GM12878 (cell line): Measurements from ENCODE around the gene C12orf43. TPM values are rescaled to one million over a fixed set of nuclear protein-coding genes. Genes with fewer than 3 reads are reported as not detected.
A peak's percentile ranks its signal among the peaks of the same experiment; 100 is the strongest.

ENCODE experiments used
- ATAC-seq: fragments of 200-7000 bp; cut with Tn5 transposase; 3 replicates; pipeline ENCODE4 v1.9.1; 2020; ENCODE audit warnings: mild to moderate bottlenecking, moderate library complexity
- BruUV-seq: library from RNA; stranded (reverse); fragments of 400-500 nt; replicated peaks from 2 replicates; lab custom pipeline; 2021; lab: Mats Ljungman, UMichigan
- CTCF ChIA-PET: fragments of 300-600 bp; sonication (Branson Sonifier 250); formaldehyde crosslinking; extraction: SDS; loops from one replicate; lab custom pipeline; 2021; ENCODE audit warnings: inconsistent platforms; lab: Yijun Ruan, JAX
- POLR2A ChIA-PET: fragments of 350-600 bp; formaldehyde crosslinking; extraction: SDS; loops from one replicate; lab custom pipeline; 2021; ENCODE audit warnings: inconsistent platforms; lab: Charles Lee
- RAD21 ChIA-PET: fragments of 300-600 bp; sonication (Branson Sonifier 250); formaldehyde crosslinking; loops from one replicate; lab custom pipeline; 2023; ENCODE audit warnings: antibody characterized with exemption; ENCODE audit not compliant: unreplicated experiment; lab: Charles Lee
- SMC1A ChIA-PET: fragments of 300-600 bp; sonication (Branson Sonifier 250); formaldehyde crosslinking; loops from one replicate; lab custom pipeline; 2023; ENCODE audit not compliant: unreplicated experiment, uncharacterized antibody; lab: Charles Lee
- DNase-seq: peaks from one replicate; pipeline ENCODE4 v3.0.0-alpha.2; 2011; ENCODE audit warnings: low read depth, low spot score
- FAIRE-seq: peaks from 3 replicates; lab custom pipeline; 2011; peaks lifted over from hg19 to GRCh38; lab: Jason Lieb, UNC
- H2AFZ ChIP-seq: 2 replicates; pipeline ENCODE4 v1.6.0; 2011; ENCODE audit warnings: low read depth, low read length, control low read depth; ENCODE audit not compliant: control insufficient read depth
- H3K27ac ChIP-seq: 2 replicates; pipeline ENCODE4 v1.5.1; 2011; ENCODE audit warnings: control low read depth; ENCODE audit not compliant: control insufficient read depth, insufficient read depth
- H3K27me3 ChIP-seq, 2 experiments: replicated peaks in 1 of 2; 2 replicates each; pipeline versions ENCODE4 v1.6.0 to v1.6.1; 2011; ENCODE audit warnings: low read length in 1 of 2; ENCODE audit not compliant: control insufficient read depth in 2 of 2, insufficient read depth in 2 of 2
- H3K36me3 ChIP-seq, 2 experiments: 2 replicates each; pipeline ENCODE4 v1.5.1; 2011; ENCODE audit warnings: low read length in 1 of 2; ENCODE audit not compliant: control insufficient read depth in 2 of 2, insufficient read depth in 2 of 2
- H3K4me1 ChIP-seq: 2 replicates; pipeline ENCODE4 v1.6.1; 2011; ENCODE audit warnings: mild to moderate bottlenecking, low read length, moderate library complexity, mixed read lengths; ENCODE audit not compliant: control insufficient read depth, insufficient read depth
- H3K4me2 ChIP-seq: 2 replicates; pipeline ENCODE4 v1.6.0; 2011; ENCODE audit warnings: control low read depth; ENCODE audit not compliant: control insufficient read depth, insufficient read depth
- H3K4me3 ChIP-seq: fragments of 200-600 bp; sonication (generic); 2 replicates; pipeline ENCODE4 v1.5.1; 2016
- H3K79me2 ChIP-seq: 2 replicates; pipeline ENCODE4 v1.6.0; 2011; ENCODE audit warnings: low read length; ENCODE audit not compliant: control insufficient read depth, insufficient read depth
- H3K9ac ChIP-seq: 2 replicates; pipeline ENCODE4 v1.8.0; 2011; ENCODE audit warnings: low read length, control low read depth, mixed read lengths; ENCODE audit not compliant: control insufficient read depth, insufficient read depth
- H3K9me3 ChIP-seq: replicated peaks from 3 replicates; pipeline ENCODE4 v1.5.1; 2011; ENCODE audit warnings: mild to moderate bottlenecking, low read length; ENCODE audit not compliant: control insufficient read depth, insufficient read depth
- H4K20me1 ChIP-seq: 2 replicates; pipeline ENCODE4 v1.6.0; 2011; ENCODE audit not compliant: control insufficient read depth, insufficient read depth
- BACH1 ChIP-seq: fragments of 450-650 bp; IDR thresholded peaks from 2 replicates; pipeline ENCODE4 v1.6.1; 2017; ENCODE audit warnings: mild to moderate bottlenecking, borderline replicate concordance
- GATAD2B ChIP-seq: fragments of 450-650 bp; conservative IDR thresholded peaks from 2 replicates; pipeline ENCODE4 v1.6.1; 2017; ENCODE audit warnings: low read depth, mild to moderate bottlenecking, moderate library complexity
- RAD21 ChIP-seq: IDR thresholded peaks from 2 replicates; pipeline ENCODE4 v1.6.1; 2011; ENCODE audit warnings: mild to moderate bottlenecking, low read depth, low read length, moderate library complexity; ENCODE audit not compliant: insufficient read depth
- TBL1XR1 ChIP-seq: IDR thresholded peaks from 2 replicates; pipeline ENCODE4 v1.6.1; 2012; ENCODE audit warnings: low read depth, low read length, improper control_type of control experiment
- ZBED1 ChIP-seq: IDR thresholded peaks from 2 replicates; pipeline ENCODE4 v1.6.1; 2016; ENCODE audit warnings: borderline replicate concordance
- WGBS: methylation state at CpG from one replicate; pipeline ENCODE4 v1.1.6; 2016; ENCODE audit warnings: low lambda C conversion rate; ENCODE audit not compliant: insufficient replicate concordance, insufficient coverage; ENCODE audit errors: missing lambda C conversion rate; 5-methylcytosine and 5-hydroxymethylcytosine counted together
- in situ Hi-C: fragments of 300-500 bp; cut with MboI; formaldehyde crosslinking; loops from 9 replicates; pipeline ENCODE4 v1.14.3; 2018; ENCODE audit warnings: mixed read lengths
- intact Hi-C: fragments of 100-400 bp; cut with micrococcal nuclease; formaldehyde crosslinking; loops from one replicate; pipeline ENCODE4 v1.14.2; 2022; ENCODE audit not compliant: unreplicated experiment
- polyA plus RNA-seq, 11 experiments: library from polyadenylated mRNA; depleted of rRNA in 4 of 11; unstranded in 6 of 11; stranded (reverse) in 5 of 11; fragments of >200 nt; fragmentation: Nextera tagmentation in 4 of 11; fragmentation: Illumina TruSeq in 1 of 11; extraction: Ambion mirVana in 4 of 11; extraction: Trizol in 1 of 11; gene quantifications; 1 replicate in 1 of 11; 2 replicates in 10 of 11; pipeline versions ENCODE4 v1.2.1 to v1.2.3, GENCODE V29; 2011 to 2016; ENCODE audit warnings: inconsistent platforms in 2 of 11, missing spikeins in 2 of 11, low read depth in 1 of 11
- total RNA-seq, 4 experiments: library from RNA; depleted of rRNA in 3 of 4; stranded (reverse); fragments of >200 nt in 3 of 4; fragmentation: Illumina TruSeq in 1 of 4; extraction: Trizol in 1 of 4; gene quantifications; 2 replicates each; pipeline versions ENCODE4 v1.2.1 to v1.2.3, GENCODE V29; 2013 to 2021
- TF ChIP-seq, protein P1 (sequence below): IDR thresholded peaks from 2 replicates; pipeline ENCODE4 v1.6.1; 2012; ENCODE audit warnings: improper control_type of control experiment, low read depth, low read length; ENCODE audit not compliant: insufficient replicate concordance
- TF ChIP-seq, protein P2 (sequence below): fragments of 450-650 bp; conservative IDR thresholded peaks from 2 replicates; pipeline ENCODE4 v1.6.1; 2017; ENCODE audit warnings: mild to moderate bottlenecking, moderate library complexity
- TF ChIP-seq, protein P3 (sequence below): IDR thresholded peaks from 2 replicates; pipeline ENCODE4 v1.6.1; 2011; ENCODE audit warnings: borderline replicate concordance, low read depth, mild to moderate bottlenecking, moderate library complexity, mixed read lengths, low read length; ENCODE audit not compliant: insufficient read depth; ENCODE audit errors: extremely low read length

The C12orf43 gene
- total and polyA plus RNA-seq, 10 of the 15 experiments (the other 5 are each of a cell fraction or from before 2014, with no cell fraction given), result 7.5 to 30.8 (median 21.3) TPM

GRCh38 chr12:120983759-120984158 is 32.5 kb downstream of the C12orf43 start:
- RAD21 ChIA-PET, result no interaction called here
- POLR2A ChIA-PET, result interaction anchor here (0.8 to 1.4 kb wide), 2 partner anchors 93 to 342 kb away, joined by 3 read pairs; no protein-coding TSS in a partner anchor
- CTCF ChIA-PET, result interaction anchor here (1.0 to 1.4 kb wide), 2 partner anchors 12 to 76 kb away, joined by 3 to 5 read pairs; no protein-coding TSS in a partner anchor
- WGBS, result 45% methylated on average over 4 of the region's 4 CpGs
- H2AFZ ChIP-seq, result peak overlapping the region; percentile 34
- no peaks in the 10 kb centered on the region for H4K20me1 ChIP-seq
- no peaks in the 10 kb centered on the region for H3K79me2 ChIP-seq
- no peak for TF ChIP-seq RAD21
- no peak for TF ChIP-seq TBL1XR1
- no peak for TF ChIP-seq ZBED1
- TF ChIP-seq, all 136 proteins: peak for 0
- in situ Hi-C loops (no loop called here), intact Hi-C loops (no loop called here)
- Histone ChIP-seq H3K36me3 (no peaks in the 10 kb centered on the region), H3K4me1 (no peaks in the 10 kb centered on the region), H3K27me3 (no peaks in the 10 kb centered on the region), H3K9me3 (no peaks in the 10 kb centered on the region), H3K27ac (no peak overlapping the region), H3K4me2 (no peak overlapping the region), H3K4me3 (no peak overlapping the region), H3K9ac (no peak overlapping the region)
- DNase-seq (no peak), FAIRE-seq (no peak), ATAC-seq (no peak)
- BruUV-seq, result no TSS peak
- SMC1A ChIA-PET, result interaction anchor here (0.7 to 2.0 kb wide), 2 partner anchors 9 to 12 kb away, joined by 3 to 6 read pairs; no protein-coding TSS in a partner anchor

DNA sequence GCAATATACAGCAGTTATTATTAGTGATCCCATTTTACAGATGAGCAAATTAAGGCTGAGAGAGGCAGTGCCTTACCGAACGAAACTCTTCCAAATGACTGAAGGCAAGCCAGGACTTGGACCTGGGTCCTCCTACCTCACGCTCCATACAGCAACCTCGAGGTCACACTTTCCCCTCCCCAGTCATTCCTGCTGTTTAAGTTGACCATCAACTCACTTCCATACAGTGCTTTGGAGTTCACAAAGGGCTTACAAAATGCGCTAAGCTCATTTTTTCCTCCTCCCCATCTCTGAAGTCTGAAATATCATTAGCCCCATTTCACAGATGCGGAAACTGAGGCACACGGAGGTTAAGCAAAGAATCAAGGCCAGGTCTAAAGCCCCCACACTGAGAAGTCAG is 33.6 kb downstream of the C12orf43 start:
- H2AFZ ChIP-seq, result no peak overlapping the region
- no peaks in the 10 kb centered on the region for H3K79me2 ChIP-seq
- intact Hi-C loops (no loop called here), in situ Hi-C loops (no loop called here)
- H3K9me3 ChIP-seq, result no peaks in the 10 kb centered on the region
- H3K9ac ChIP-seq, result no peak overlapping the region
- CTCF ChIA-PET, result no interaction called here
- POLR2A ChIA-PET, result no interaction called here
- ATAC-seq, result no peak
- H3K36me3 ChIP-seq, result no peaks in the 10 kb centered on the region
- no peak overlapping the region for H3K27ac ChIP-seq
- no peak for FAIRE-seq
- RAD21 ChIA-PET, result interaction anchor here (0.6 kb wide), 1 partner anchor 212 kb away, joined by 3 read pairs; no protein-coding TSS in a partner anchor
- BruUV-seq, result no TSS peak
- no peak for DNase-seq
- H3K27me3 ChIP-seq, result no peaks in the 10 kb centered on the region
- no peaks in the 10 kb centered on the region for H3K4me1 ChIP-seq
- H3K4me3 ChIP-seq, result no peak overlapping the region
- no peak overlapping the region for H3K4me2 ChIP-seq
- WGBS, result 47% methylated on average over 7 of the region's 7 CpGs
- no peaks in the 10 kb centered on the region for H4K20me1 ChIP-seq
- SMC1A ChIA-PET, result interaction anchor here (0.6 to 1.0 kb wide), 2 partner anchors 11 to 335 kb away, joined by 3 to 5 read pairs; no protein-coding TSS in a partner anchor
- no peak for TF ChIP-seq GATAD2B
- TF ChIP-seq, protein P1, sequence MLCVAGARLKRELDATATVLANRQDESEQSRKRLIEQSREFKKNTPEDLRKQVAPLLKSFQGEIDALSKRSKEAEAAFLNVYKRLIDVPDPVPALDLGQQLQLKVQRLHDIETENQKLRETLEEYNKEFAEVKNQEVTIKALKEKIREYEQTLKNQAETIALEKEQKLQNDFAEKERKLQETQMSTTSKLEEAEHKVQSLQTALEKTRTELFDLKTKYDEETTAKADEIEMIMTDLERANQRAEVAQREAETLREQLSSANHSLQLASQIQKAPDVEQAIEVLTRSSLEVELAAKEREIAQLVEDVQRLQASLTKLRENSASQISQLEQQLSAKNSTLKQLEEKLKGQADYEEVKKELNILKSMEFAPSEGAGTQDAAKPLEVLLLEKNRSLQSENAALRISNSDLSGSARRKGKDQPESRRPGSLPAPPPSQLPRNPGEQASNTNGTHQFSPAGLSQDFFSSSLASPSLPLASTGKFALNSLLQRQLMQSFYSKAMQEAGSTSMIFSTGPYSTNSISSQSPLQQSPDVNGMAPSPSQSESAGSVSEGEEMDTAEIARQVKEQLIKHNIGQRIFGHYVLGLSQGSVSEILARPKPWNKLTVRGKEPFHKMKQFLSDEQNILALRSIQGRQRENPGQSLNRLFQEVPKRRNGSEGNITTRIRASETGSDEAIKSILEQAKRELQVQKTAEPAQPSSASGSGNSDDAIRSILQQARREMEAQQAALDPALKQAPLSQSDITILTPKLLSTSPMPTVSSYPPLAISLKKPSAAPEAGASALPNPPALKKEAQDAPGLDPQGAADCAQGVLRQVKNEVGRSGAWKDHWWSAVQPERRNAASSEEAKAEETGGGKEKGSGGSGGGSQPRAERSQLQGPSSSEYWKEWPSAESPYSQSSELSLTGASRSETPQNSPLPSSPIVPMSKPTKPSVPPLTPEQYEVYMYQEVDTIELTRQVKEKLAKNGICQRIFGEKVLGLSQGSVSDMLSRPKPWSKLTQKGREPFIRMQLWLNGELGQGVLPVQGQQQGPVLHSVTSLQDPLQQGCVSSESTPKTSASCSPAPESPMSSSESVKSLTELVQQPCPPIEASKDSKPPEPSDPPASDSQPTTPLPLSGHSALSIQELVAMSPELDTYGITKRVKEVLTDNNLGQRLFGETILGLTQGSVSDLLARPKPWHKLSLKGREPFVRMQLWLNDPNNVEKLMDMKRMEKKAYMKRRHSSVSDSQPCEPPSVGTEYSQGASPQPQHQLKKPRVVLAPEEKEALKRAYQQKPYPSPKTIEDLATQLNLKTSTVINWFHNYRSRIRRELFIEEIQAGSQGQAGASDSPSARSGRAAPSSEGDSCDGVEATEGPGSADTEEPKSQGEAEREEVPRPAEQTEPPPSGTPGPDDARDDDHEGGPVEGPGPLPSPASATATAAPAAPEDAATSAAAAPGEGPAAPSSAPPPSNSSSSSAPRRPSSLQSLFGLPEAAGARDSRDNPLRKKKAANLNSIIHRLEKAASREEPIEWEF, result no peak
- no peak for TF ChIP-seq BACH1
- TF ChIP-seq, protein P2, sequence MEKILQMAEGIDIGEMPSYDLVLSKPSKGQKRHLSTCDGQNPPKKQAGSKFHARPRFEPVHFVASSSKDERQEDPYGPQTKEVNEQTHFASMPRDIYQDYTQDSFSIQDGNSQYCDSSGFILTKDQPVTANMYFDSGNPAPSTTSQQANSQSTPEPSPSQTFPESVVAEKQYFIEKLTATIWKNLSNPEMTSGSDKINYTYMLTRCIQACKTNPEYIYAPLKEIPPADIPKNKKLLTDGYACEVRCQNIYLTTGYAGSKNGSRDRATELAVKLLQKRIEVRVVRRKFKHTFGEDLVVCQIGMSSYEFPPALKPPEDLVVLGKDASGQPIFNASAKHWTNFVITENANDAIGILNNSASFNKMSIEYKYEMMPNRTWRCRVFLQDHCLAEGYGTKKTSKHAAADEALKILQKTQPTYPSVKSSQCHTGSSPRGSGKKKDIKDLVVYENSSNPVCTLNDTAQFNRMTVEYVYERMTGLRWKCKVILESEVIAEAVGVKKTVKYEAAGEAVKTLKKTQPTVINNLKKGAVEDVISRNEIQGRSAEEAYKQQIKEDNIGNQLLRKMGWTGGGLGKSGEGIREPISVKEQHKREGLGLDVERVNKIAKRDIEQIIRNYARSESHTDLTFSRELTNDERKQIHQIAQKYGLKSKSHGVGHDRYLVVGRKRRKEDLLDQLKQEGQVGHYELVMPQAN, result no peak
- TF ChIP-seq, protein P3, sequence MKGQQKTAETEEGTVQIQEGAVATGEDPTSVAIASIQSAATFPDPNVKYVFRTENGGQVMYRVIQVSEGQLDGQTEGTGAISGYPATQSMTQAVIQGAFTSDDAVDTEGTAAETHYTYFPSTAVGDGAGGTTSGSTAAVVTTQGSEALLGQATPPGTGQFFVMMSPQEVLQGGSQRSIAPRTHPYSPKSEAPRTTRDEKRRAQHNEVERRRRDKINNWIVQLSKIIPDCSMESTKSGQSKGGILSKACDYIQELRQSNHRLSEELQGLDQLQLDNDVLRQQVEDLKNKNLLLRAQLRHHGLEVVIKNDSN, result no peak
